NCI-H2171 treated with DMSO at 0.1 percent for 48 hours (cell line): ENCODE results near the gene DNAJB1.
A peak's percentile ranks its signal among the peaks of the same experiment; 100 is the strongest.

Experiments
- DNase-seq: peaks from one replicate; lab custom pipeline; 2025; lab: John Stamatoyannopoulos, UW

DNAJB1 gene

GRCh38 chr19:14473073-14473977, 44.9 kb downstream of the DNAJB1 start:
- no peak for DNase-seq

DNA sequence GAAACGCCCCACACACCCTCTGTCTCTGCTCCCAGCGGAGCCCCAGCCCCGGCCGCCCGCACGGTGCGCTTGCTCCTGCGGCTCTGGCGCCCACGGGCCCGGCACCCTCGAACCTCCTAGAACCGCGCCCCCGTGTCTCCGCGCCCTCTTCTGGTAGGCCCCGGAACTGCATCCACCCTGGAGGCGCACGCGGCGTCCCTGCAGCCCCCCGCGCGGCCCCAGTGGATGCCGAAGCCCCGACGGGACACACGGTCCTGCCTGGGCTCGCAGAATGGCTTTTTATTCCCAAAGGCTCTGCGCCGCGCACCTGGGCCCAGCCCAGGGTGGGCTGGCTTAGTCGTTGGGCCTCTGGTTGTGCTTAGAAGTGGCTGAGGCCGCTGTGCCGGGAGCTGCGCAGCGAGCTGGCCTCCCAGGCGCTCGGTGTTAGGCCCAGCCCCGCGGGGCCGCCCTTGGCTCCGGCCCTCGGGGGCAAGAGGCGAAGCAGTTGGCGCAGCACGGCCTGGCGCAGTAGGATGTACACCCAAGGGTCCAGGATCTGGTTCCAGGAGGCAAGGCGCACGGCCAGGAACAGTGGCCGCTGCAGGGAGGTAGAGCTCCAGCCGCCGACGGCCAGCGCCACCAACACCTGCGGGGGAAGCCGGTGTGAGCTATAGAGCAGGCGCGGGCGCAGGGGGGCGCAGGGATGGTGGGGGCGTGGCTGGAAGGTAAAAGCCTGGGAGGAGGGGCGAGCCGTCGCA, 45.8 kb downstream of the DNAJB1 start:
- DNase-seq: peak; percentile 64

- DNase-seq: no peak
These were observed 46.6 kb downstream of the DNAJB1 start for GRCh38 chr19:14471436-14472187.

- no peak for DNase-seq
These were observed 47.9 kb downstream of the DNAJB1 start for GRCh38 chr19:14470031-14470876.

DNA sequence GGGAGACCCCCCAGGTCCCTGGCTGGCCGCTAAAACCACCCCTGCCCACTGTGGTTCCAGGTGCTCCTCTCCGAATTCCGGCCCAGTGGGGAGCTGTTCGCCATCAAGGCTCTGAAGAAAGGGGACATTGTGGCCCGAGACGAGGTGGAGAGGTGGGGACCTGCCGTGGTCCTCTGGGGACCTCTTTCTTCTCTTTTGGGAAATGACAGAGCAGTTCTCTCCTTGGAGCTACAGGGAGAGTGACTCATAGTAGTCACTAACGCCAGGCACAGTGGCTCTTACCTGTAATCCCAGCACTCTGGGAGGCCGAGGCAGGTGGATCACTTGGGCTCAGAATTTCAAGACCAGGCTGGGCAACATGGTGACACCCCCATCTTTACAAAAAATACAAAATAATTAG, 50.4 kb downstream of the DNAJB1 start:
- no peak for DNase-seq

DNA sequence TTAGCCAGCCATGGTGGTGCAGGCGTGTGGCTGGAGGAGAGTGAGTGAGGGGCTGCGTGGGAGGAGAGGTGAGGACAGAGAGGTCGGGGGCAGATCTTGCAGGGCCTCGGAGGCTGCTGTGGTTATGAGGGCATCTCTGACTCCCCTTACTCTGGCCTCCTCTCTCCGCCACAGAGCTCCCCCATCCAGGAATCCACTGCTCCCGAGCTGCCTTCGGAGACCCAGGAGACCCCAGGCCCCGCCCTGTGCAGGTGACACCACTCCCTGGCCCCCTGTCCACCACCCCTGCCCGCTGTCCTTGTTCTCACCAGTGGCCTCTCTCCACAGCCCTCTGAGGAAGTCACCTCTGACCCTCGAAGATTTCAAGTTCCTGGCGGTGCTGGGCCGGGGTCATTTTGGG, 50.8 kb downstream of the DNAJB1 start:
- DNase-seq: no peak
